IPS-20b (cell line): ENCODE results near the gene DOCK11.
"Not testable (repeated sequence)": the region's sequence is repeated elsewhere in the genome, so short reads cannot be mapped to it uniquely, and the experiment has no call there.

ENCODE experiments used
- H3K27ac ChIP-seq: one replicate; pipeline ENCODE4 v1.5.1; 2013; ENCODE audit warnings: low read length
- H3K27me3 ChIP-seq: 2 replicates; pipeline ENCODE4 v1.6.1; 2013; ENCODE audit warnings: mild to moderate bottlenecking, low read length, inconsistent platforms; ENCODE audit not compliant: insufficient read depth
- H3K36me3 ChIP-seq: 2 replicates; pipeline ENCODE4 v1.6.1; 2013; ENCODE audit warnings: low read depth, mild to moderate bottlenecking, inconsistent platforms, low read length, moderate library complexity; ENCODE audit not compliant: insufficient read depth
- H3K4me1 ChIP-seq: 2 replicates; pipeline ENCODE4 v1.6.1; 2013; ENCODE audit warnings: mild to moderate bottlenecking, control low read depth, inconsistent platforms, low read length, moderate library complexity; ENCODE audit not compliant: insufficient read depth
- H3K4me3 ChIP-seq: 2 replicates; pipeline ENCODE4 v1.5.1; 2013; ENCODE audit warnings: mild to moderate bottlenecking, low read length, inconsistent platforms
- H3K9ac ChIP-seq: 2 replicates; pipeline ENCODE4 v1.6.1; 2013; ENCODE audit warnings: low read depth, mild to moderate bottlenecking, inconsistent platforms, low read length, moderate library complexity
- H3K9me3 ChIP-seq: 2 replicates; pipeline ENCODE4 v1.6.1; 2013; ENCODE audit warnings: mild to moderate bottlenecking, low read depth, low read length, inconsistent platforms; ENCODE audit not compliant: insufficient read depth

DOCK11 gene

GRCh38 chrX:118484216-118484903 is 11.3 kb upstream of the DOCK11 start:
- no peak overlapping the region for H3K9ac ChIP-seq
- no peak overlapping the region for H3K27ac ChIP-seq
- no peaks in the 10 kb centered on the region for H3K27me3 ChIP-seq
- no peak overlapping the region for H3K4me3 ChIP-seq
- no peaks in the 10 kb centered on the region for H3K9me3 ChIP-seq
- H3K4me1 ChIP-seq: no peaks in the 10 kb centered on the region
- H3K36me3 ChIP-seq: no peaks in the 10 kb centered on the region

GRCh38 chrX:118486693-118487092 is 8.9 kb upstream of the DOCK11 start:
- not testable (repeated sequence) for H3K4me3 ChIP-seq, H3K9me3 ChIP-seq, H3K27me3 ChIP-seq, H3K27ac ChIP-seq, H3K4me1 ChIP-seq, H3K36me3 ChIP-seq, H3K9ac ChIP-seq

- Histone ChIP-seq H3K36me3 (no peaks in the 10 kb centered on the region), H3K9ac (no peak overlapping the region), H3K9me3 (no peaks in the 10 kb centered on the region), H3K4me1 (peaks cover 10% of the 10 kb centered on the region; the same call in 1 of the 2 replicates), H3K27me3 (peaks cover 25% of the 10 kb centered on the region), H3K4me3 (no peak overlapping the region), H3K27ac (no peak overlapping the region)
These were observed 2.6 kb upstream of the DOCK11 start for GRCh38 chrX:118493016-118493415.

- H3K27me3 ChIP-seq: peaks cover 33% of the 10 kb centered on the region
- H3K27ac ChIP-seq: no peak overlapping the region
- no peaks in the 10 kb centered on the region for H3K9me3 ChIP-seq
These were observed 1.8 kb upstream of the DOCK11 start for GRCh38 chrX:118493653-118494297.

GRCh38 chrX:118495958-118496762 is 545 bp downstream of the DOCK11 start:
- Histone ChIP-seq H3K9ac (peak overlapping the region; percentile 63; the same call in 1 of the 2 replicates), H3K4me1 (peaks cover 18% of the 10 kb centered on the region; the same call in 1 of the 2 replicates), H3K27me3 (peaks cover 33% of the 10 kb centered on the region), H3K4me3 (peak overlapping the region; percentile 77), H3K27ac (no peak overlapping the region), H3K9me3 (no peaks in the 10 kb centered on the region), H3K36me3 (no peaks in the 10 kb centered on the region)

More at GRCh38 chrX:118493653-118494297, 1.8 kb upstream of the DOCK11 start:
- no peak overlapping the region for H3K9ac ChIP-seq
- H3K4me3 ChIP-seq: no peak overlapping the region
- peaks cover 15% of the 10 kb centered on the region; the same call in 1 of the 2 replicates for H3K4me1 ChIP-seq
- no peaks in the 10 kb centered on the region for H3K36me3 ChIP-seq

- Histone ChIP-seq H3K9ac (peak overlapping the region; percentile 63; the same call in 1 of the 2 replicates), H3K4me1 (peaks cover 18% of the 10 kb centered on the region; the same call in 1 of the 2 replicates), H3K36me3 (no peaks in the 10 kb centered on the region), H3K9me3 (no peaks in the 10 kb centered on the region), H3K4me3 (peak overlapping the region; percentile 77), H3K27me3 (peaks cover 33% of the 10 kb centered on the region), H3K27ac (no peak overlapping the region)
These were observed 1.1 kb downstream of the DOCK11 start for GRCh38 chrX:118496763-118497079.

- Histone ChIP-seq H3K27me3 (peaks cover 33% of the 10 kb centered on the region), H3K4me1 (peaks cover 18% of the 10 kb centered on the region; the same call in 1 of the 2 replicates), H3K9ac (no peak overlapping the region), H3K36me3 (no peaks in the 10 kb centered on the region), H3K27ac (no peak overlapping the region), H3K9me3 (no peaks in the 10 kb centered on the region), H3K4me3 (peak overlapping the region; percentile 77)
These were observed 1.7 kb downstream of the DOCK11 start for GRCh38 chrX:118497180-118497818.

GRCh38 chrX:118498351-118498750 is 2.7 kb downstream of the DOCK11 start:
- no peaks in the 10 kb centered on the region for H3K36me3 ChIP-seq
- no peak overlapping the region for H3K9ac ChIP-seq
- H3K4me1 ChIP-seq: peaks cover 18% of the 10 kb centered on the region; the same call in 1 of the 2 replicates
- peaks cover 33% of the 10 kb centered on the region for H3K27me3 ChIP-seq
- H3K4me3 ChIP-seq: no peak overlapping the region
- H3K27ac ChIP-seq: no peak overlapping the region
- H3K9me3 ChIP-seq: no peaks in the 10 kb centered on the region

- no peaks in the 10 kb centered on the region for H3K9me3 ChIP-seq
- H3K27me3 ChIP-seq: peaks cover 31% of the 10 kb centered on the region
- H3K36me3 ChIP-seq: no peaks in the 10 kb centered on the region
- H3K4me1 ChIP-seq: peaks cover 18% of the 10 kb centered on the region; the same call in 1 of the 2 replicates
- no peak overlapping the region for H3K27ac ChIP-seq
- H3K9ac ChIP-seq: peak overlapping the region; percentile 45; the same call in 1 of the 2 replicates
- H3K4me3 ChIP-seq: peak overlapping the region; percentile 48
These were observed 3.1 kb downstream of the DOCK11 start for GRCh38 chrX:118498755-118499154.

GRCh38 chrX:118499295-118499694 is 3.7 kb downstream of the DOCK11 start:
- peak overlapping the region; percentile 45; the same call in 1 of the 2 replicates for H3K9ac ChIP-seq
- H3K27me3 ChIP-seq: peaks cover 27% of the 10 kb centered on the region
- H3K9me3 ChIP-seq: no peaks in the 10 kb centered on the region
- peak overlapping the region; percentile 48 for H3K4me3 ChIP-seq
- H3K27ac ChIP-seq: no peak overlapping the region
- peaks cover 18% of the 10 kb centered on the region; the same call in 1 of the 2 replicates for H3K4me1 ChIP-seq
- no peaks in the 10 kb centered on the region for H3K36me3 ChIP-seq

GRCh38 chrX:118502161-118502789 is 6.7 kb downstream of the DOCK11 start:
- H3K4me3 ChIP-seq: no peak overlapping the region
- H3K4me1 ChIP-seq: peaks cover 15% of the 10 kb centered on the region; the same call in 1 of the 2 replicates
- no peaks in the 10 kb centered on the region for H3K9me3 ChIP-seq
- no peaks in the 10 kb centered on the region for H3K36me3 ChIP-seq
- no peak overlapping the region for H3K27ac ChIP-seq
- no peak overlapping the region for H3K9ac ChIP-seq
- H3K27me3 ChIP-seq: peaks cover 15% of the 10 kb centered on the region
